GM19240 (cell line): Measurements from ENCODE around the gene TNIK.

Experiments
- DNase-seq: peaks from one replicate; pipeline ENCODE4 v3.0.0; 2011; ENCODE audit warnings: low spot score; ENCODE audit not compliant: insufficient read length

Gene TNIK

DNA sequence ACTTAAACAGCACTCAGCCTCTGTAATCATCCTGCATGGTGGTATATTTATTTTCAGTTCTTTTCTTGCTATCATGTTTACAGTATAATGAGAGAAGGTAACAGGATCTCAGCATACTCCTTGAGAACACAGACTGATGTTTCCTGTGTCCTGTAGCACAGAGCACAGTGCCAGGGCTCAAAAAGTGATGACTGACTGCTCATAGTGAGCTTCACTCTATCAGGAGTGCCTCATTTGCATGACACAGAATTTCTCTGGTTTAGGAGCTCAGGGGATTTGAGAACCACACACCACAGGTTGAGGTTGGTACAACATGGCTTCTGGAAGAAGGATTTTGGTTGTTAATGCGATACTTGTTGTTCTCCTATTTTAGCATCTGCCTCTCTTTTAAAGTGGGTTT is 365.1 kb downstream of the TNIK start:
- DNase-seq, result no peak

GRCh38 chr3:171094411-171094810 is 365.8 kb downstream of the TNIK start:
- DNase-seq, result no peak

DNA sequence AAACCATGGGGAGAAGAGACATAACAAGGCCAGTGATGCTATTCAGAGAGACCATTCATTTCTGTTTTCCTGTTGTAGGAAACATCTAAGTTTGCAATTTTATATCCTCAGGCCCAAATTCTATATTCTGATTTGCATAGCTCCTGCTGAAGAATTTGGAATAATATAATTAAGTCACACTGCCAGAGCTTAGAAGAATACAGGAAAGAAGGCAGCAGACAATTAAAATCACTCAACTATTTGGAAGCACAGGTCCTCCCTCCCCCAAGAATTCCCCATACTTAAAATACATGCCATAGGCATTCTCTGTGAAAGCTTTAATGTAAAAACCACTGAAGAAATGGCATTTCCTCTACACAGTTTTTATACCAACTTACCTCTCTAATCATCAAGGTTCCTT is 366.7 kb downstream of the TNIK start:
- DNase-seq, result no peak

GRCh38 chr3:171092467-171092911 is 367.7 kb downstream of the TNIK start:
- DNase-seq, result no peak

GRCh38 chr3:171090321-171090720 is 369.9 kb downstream of the TNIK start:
- DNase-seq, result no peak

DNA sequence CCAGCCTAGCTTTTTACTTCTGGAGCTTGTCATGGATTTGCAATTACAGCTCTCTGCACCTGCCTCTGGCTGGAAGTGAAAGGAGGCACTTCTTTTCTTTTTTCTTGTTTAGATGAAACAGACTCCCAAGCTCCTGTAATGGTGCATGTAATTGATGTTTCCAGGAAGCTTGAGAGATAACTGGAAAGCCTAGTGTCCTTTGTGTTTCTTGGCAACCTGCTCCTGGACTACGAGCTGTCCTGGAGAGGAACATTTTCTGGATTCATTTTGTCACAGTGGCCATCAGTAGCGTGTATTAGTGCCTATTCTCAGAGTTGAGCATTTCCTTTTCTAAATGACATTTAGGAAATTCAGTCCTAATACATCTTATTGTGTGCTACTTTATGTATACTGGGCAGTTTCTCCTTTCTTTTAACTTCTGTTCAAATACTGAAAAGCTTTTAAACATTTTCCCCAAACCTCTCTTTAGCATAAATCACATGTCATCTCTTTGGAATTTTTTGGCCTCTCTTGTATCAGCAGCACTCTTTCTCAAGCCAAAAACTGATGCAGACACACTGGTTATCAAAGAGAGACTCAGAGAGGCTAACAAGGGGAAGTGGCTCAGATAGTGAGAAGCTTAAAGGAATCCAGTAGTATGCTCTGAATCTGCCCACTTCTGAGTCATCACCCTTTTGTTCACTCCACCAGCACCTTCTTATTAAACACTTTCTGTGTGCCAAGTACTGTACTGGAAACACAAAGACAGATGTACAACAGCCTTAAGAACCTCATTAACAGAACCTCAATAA is 371.0 kb downstream of the TNIK start:
- no peak for DNase-seq

DNA sequence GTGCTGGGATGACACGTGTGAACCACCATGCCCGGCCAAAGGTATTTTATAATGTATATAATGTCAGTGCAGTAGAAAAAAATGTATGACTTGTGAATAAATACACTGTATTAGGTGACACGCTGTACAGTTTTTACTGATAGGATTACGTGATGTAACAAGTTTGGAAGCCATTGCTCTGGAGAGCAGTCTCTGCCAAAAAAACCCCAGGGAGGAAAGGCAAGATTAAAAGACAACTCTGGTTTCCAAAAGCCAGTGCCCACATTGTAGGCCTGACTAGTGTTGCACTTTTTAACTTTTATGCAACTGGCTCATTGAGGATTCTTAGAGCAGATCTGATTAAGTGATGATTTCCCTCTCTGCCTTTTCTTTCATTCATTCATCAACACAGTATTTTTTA is 371.7 kb downstream of the TNIK start:
- DNase-seq, result no peak

DNA sequence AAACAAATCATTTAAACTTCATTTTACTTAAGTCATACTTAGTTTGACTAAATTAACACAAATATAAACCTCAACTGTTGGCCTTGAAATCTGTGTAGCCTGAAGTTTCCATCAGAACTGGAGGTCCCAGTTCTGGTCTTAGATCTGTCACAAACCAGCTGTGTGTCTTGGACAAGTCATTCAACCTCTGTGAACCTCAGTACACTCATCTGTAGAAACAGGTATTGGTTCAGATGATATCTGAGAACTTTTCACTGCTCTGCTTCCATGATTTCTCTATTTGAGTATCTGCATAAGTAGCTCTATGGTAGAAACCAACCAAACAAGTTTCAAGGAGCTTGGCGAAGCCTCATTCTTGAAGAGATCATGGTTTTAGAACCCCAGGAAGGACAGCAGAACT is 373.3 kb downstream of the TNIK start:
- no peak for DNase-seq

GRCh38 chr3:171077261-171077660 is 382.9 kb downstream of the TNIK start:
- no peak for DNase-seq

DNA sequence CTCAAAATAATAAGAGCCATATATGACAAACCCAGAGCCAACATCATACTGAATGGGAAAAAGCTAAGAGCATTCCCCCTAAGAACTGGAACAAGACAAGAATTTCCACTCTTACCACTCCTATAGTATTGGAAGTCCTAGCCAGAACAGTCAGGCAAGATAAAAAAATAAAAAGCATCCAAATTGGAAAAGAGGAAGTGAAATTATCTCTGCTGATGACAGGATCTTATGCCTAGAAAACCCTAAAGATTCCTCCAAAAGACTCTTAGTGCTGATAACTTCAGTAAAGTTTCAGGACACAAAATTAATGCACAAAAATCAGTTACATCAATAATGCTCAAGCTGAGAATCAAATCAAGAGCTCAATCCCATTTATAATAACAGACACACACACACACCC is 387.8 kb downstream of the TNIK start:
- DNase-seq, result no peak

GRCh38 chr3:171068658-171069057 is 391.5 kb downstream of the TNIK start:
- no peak for DNase-seq

GRCh38 chr3:171066206-171066605 is 394.0 kb downstream of the TNIK start:
- no peak for DNase-seq

DNA sequence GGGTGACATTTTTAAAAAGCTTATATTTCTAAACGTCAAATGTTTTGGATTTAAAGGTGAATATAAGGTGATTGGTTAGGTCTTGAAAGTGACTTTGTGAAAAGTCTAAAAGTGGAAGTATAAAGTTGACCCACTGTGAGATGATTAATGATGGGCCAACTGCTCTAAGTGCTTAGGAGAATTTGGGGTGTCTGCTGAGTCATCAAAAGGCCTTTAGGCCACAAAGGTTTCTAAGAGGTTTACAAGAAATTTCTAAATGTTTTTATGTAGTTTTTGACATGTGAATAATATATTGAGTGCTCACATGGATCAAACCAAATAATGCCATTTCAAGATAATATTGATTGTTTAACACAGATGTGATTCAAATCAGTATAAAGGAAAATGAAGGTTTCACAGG is 394.5 kb downstream of the TNIK start:
- DNase-seq, result no peak

- DNase-seq, result no peak
Measured at GRCh38 chr3:171064461-171064860, 395.7 kb downstream of the TNIK start.

GRCh38 chr3:171061749-171062148 is 398.5 kb downstream of the TNIK start:
- DNase-seq, result no peak

DNA sequence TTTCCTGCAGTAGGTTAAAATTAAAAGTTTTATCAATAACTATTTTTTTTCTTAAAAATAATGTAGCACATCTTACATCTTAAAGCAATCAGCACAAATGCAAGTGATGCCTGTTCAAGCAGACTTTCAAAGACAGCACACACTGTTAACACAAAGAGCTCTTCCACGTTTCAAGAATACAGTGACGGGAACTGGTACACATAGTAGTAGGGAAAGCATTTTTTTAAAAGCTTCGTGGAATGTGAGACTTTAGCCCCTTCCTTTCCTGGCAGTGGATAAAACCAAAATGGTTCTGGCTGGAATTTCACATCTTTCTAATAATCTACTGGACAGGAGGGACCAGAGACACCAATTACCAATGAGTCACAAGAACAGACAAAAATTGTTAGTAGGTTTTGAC is 400.2 kb downstream of the TNIK start:
- DNase-seq, result no peak

GRCh38 chr3:171058873-171059603 is 401.2 kb downstream of the TNIK start:
- no peak for DNase-seq

- no peak for DNase-seq
Measured at GRCh38 chr3:171058058-171058457, 402.1 kb downstream of the TNIK start.

DNA sequence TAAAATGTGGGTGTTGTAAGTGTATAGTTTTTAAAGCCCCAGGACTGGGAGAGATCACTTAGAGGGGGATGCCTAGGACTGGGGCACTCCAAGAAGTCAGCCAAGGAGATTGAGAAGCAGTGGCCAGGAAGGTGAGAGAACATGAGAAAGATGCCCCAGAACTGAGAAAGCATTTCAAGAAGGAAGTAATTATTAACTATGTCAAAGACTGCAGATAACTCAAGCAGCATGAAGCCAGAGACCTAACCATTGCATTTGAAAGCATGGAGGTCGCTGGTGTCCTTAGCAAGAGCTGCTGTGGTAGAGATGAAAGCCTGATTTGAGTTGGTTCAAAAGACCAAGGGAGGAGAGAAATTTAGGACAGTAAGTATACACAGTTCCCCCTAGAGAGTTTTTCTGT is 403.1 kb downstream of the TNIK start:
- DNase-seq, result no peak

DNA sequence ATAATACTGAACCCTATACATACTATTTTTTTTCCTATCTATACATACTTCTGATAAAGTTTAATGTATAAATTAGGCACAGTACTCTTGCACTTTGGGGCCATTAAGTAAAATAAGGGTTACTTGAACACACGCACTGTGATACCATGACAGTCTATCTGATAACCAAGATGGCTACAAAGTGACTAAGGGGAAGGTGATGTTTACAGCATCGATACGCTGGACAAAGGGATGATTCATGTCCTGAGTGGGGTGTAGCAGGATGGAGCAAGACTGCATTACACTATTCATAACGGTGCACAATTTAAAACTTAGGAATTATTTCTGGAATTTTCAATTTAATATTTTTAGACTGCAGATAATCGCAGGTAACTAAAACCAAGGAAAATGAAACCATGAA is 403.7 kb downstream of the TNIK start:
- no peak for DNase-seq

GRCh38 chr3:171055336-171056178 is 404.6 kb downstream of the TNIK start:
- DNase-seq, result no peak

- no peak for DNase-seq
Measured at GRCh38 chr3:171054921-171055320, 405.3 kb downstream of the TNIK start.
